ENCODE data around the gene ATP1B3.

GRCh38 chr3:141853081-141853601 lies 23.3 kb upstream of the ATP1B3 start:
- TF ChIP-seq, protein P1, sequence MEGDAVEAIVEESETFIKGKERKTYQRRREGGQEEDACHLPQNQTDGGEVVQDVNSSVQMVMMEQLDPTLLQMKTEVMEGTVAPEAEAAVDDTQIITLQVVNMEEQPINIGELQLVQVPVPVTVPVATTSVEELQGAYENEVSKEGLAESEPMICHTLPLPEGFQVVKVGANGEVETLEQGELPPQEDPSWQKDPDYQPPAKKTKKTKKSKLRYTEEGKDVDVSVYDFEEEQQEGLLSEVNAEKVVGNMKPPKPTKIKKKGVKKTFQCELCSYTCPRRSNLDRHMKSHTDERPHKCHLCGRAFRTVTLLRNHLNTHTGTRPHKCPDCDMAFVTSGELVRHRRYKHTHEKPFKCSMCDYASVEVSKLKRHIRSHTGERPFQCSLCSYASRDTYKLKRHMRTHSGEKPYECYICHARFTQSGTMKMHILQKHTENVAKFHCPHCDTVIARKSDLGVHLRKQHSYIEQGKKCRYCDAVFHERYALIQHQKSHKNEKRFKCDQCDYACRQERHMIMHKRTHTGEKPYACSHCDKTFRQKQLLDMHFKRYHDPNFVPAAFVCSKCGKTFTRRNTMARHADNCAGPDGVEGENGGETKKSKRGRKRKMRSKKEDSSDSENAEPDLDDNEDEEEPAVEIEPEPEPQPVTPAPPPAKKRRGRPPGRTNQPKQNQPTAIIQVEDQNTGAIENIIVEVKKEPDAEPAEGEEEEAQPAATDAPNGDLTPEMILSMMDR (IDR thresholded peaks at IDR 0.05; ENCODE audit: low read depth, low read length), result no peak
- TF ChIP-seq MYC (IDR thresholded peaks at IDR 0.05; ENCODE audit: low read depth, low read length) (no peak), POLR2A (IDR thresholded peaks at IDR 0.05; ENCODE audit: extremely low read depth, insufficient read length) (no peak)
- TF ChIP-seq, protein P2, sequence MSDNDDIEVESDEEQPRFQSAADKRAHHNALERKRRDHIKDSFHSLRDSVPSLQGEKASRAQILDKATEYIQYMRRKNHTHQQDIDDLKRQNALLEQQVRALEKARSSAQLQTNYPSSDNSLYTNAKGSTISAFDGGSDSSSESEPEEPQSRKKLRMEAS (IDR thresholded peaks at IDR 0.05; ENCODE audit: low read depth, low read length), result no peak
